ENCODE measurements around the gene MAGT1.
A peak's percentile ranks its signal among the peaks of the same experiment; 100 is the strongest.
"Not testable (repeated sequence)": the region's sequence is repeated elsewhere in the genome, so short reads cannot be mapped to it uniquely, and the experiment has no call there.

MAGT1 gene

DNA sequence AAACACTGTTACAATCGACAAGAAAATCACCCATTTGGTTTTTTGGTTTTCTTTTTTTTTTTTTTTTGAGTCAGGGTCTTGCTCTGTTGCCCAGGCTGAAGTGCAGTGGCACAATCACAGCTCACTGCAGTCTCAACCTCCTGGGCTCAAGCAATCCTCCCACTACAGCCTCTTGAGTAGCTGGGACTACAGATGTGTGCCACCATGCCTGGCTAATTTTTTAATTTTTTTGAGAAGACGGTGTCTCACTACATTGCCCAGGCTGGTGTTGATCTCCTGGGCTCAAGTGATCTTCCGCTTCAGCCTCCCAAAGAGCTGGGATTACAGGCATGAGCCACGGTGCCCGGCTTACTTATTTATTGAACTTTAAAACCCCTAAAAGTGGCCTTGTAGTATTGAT lies 63.7 kb downstream of the MAGT1 start:
- not testable (repeated sequence) for DNase-seq

DNA sequence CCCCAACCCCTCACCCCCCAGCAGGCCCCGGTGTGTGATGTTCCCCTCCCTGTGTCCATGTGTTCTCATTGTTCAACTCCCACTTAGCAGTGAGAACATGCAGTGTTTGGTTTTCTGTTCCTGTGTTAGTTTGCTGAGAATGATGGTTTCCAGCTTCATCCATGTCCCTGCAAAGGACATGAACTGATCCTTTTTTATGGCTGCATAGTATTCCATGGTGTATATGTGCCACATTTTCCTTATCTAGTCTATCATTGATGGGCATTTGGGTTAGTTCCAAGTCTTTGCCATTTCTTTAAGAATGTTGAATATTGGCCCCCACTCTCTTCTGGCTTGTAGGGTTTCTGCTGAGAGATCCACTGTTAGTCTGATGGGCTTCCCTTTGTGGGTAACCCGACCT lies 73.2 kb downstream of the MAGT1 start:
- DNase-seq: not testable (repeated sequence)

DNA sequence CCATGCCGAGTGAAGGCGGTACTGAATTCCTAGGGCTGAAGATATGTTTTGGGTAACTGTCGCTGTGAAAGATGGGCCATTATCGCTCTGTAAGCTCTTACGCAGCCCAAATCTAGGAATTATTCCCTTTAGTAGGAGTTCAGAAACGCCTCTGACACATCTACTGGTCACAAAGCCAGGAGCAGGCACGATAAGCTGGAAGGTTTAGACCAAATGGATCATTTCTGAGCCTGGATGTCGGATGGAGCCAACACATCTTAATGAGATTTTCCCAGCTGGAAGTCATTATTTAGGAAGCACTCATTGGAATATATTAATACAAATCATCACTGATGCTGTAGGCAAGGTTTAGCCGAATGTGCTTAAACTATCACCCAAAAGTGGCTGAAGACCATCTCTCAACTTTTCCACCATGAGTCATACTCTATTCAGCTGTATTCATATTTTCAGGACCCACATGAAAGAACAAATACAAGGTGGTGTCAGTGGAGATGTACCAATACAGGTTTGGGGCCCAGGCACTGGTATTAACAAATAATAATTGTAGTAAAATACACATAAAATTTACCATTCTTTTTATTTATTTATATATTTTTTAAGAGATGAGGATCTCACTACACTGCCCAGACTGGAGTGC lies 75.0 kb downstream of the MAGT1 start:
- DNase-seq: no peak

DNA sequence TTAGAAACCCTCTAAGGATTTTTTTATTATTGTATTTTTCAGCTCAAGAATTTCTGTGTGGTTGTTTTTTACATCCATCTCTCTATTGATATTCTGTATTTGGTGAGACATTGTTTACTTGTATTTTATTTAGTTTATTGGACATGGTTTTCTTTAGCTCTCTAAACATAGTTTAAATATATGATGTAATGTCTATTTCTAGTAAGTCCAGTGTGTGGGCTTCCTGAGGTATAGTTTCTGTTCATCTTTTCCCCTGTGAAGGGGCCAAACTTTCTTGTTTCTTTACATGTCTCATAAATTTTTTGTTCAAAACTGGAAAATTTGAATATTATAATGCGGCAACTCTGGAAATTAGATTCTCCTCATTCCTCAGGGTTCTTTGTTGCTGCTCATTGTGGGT lies 81.0 kb downstream of the MAGT1 start:
- no peak for DNase-seq

DNA sequence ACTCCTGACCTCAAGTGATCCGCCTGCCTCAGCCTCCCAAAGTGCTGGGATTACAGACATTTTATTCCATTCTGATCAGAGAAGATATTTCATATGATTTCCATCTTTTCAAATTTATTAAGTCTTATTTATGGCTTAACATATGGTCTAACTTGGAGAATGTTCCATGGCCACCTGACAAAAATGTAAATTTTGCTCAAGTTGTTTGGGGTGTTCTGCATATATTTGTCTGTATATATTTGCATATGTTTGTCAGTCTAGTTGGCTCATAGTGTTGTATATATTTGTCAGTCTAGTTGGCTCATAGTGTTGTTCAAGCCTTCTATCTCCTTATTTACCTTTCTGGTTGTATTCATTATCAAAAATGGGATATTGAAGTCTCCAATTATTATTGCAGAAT lies 93.0 kb downstream of the MAGT1 start:
- no peak for DNase-seq

DNA sequence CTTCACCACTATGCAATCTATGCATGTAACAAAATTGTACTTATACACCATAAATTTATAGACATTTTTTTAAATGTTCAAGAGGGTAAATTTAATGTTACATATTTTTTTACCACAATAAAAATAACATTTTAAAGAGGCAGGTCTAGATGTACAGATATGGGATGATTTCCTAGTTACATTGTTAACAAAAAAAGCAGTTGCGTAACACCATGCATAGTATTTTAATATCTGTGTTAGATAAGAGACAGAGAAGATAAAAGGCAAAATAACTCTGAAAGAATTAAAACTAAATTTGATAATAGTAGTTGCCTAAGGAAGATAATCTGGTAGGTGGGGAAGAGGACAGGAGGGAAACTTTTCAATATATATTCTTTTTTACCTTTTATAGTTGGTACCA lies 100.1 kb downstream of the MAGT1 start:
- DNase-seq: no peak

DNA sequence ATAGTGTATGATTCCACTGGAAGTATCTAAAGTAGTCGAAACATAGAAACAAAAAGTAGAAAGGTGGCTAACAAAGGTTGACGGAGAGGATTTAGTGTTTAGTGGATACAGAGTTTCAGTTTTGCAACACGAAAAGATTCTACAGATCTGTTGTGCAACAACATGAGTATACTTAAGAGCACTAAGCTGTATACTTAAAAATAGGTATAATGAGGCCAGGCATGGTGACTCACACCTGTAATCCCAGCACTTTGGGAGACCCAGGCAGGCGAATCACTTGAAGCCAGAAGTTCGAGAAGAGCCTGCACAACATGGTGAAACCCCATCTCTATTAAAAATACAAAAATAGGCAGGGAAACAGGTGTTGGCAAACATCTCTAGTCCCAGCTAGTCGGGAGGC lies 101.3 kb downstream of the MAGT1 start:
- no peak for DNase-seq

DNA sequence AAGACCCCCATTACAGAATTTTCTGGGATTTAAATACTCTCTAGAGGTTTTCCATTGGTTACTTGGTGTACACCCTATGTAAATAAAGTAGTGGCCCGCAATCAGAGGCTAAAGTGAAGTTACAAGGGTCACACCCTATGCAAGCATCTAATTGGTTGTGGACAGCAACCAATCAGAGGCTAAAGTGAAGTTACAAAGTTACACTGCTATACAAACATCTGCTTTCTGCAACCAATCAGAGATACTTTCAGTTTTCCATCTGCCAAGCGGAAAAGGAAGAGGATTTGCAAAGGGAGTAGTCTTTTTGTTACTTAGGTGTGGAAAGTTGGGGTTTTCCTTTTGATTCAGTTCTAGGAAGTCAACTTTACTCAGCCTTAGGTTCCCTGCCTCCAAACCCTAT lies 107.2 kb downstream of the MAGT1 start:
- DNase-seq: peak; percentile 74 to 86

DNA sequence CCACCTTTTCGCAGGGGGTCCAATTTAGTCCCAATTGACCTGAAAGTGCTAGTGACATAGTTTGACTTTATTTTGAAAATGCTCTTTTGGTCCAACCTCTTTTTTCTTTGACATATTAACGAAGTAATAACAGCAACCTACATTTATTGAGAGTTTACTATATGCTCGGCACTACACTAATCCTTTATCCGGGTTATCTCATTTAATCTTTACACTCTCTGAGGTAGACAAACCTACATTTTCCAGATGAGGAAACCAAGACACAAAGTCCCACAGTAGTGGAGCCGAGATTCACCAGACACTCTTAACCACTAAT lies 108.9 kb downstream of the MAGT1 start:
- no peak for DNase-seq

DNA sequence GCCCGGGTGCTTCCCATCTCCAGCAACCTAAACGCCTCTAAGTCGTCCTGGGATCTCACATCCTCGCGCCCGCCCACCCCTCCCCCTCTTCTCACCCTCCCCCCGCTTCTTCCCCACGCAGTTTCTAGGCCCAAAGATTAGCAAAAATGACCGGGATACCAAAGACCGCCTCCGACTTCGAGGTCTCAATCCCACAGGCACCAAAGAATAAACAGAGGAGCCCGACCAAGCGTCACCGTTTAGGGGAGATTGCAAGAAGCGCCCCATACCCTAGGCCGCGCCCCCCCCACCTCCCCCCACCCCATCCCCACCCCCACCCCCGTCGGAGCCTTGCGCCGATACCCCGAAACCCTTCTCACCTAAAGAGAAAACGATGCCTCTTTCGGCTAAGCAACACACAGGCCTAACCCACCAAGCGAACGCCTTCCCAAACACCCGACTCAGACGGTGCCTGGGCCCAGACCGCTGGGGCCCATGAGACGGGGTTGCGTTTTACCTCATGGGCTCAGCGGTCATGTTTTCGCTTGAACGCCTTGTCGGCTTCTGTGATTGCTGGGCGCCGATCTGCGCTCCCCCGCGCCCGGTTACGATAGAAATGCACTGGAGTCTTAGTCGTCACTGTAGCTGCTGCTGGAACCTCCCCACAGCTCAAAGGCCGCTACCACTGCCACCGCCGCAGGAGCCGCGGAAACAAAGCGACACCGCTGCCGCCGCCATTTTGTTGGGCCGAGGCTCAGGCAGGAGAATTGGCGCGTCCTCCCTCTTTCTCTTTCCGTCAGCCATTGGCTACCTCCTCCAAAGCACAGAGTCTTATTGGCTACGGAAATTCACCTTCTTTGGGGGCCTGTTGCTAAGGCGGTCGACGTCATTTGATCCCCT lies 109.5 kb downstream of the MAGT1 start, which contains the start of gene ATRX:
Gene ATRX (minus strand): TSS at position 731 of the 879 bp plus-strand sequence. CDS start 215 bp downstream, at position 516.
- peak; percentile 74 to 75 for DNase-seq

DNA sequence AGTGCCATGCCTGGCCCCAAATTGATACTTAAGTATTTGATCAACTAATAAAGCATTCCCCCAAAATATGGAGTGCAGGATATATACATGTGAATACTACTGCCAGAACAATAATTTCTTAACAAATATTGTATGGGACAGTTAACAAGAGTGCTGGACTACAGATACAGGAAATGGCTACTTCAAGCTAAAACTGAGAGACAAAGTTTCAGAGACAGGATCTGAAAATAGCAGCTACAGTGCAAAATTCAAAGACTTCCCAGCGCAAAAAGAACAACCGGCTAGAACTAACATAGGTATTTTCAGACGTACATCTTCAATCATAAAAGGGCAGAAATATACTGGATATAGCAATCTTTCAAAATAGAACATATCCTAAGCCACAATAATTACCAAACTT lies 115.5 kb downstream of the MAGT1 start:
- no peak for DNase-seq

DNA sequence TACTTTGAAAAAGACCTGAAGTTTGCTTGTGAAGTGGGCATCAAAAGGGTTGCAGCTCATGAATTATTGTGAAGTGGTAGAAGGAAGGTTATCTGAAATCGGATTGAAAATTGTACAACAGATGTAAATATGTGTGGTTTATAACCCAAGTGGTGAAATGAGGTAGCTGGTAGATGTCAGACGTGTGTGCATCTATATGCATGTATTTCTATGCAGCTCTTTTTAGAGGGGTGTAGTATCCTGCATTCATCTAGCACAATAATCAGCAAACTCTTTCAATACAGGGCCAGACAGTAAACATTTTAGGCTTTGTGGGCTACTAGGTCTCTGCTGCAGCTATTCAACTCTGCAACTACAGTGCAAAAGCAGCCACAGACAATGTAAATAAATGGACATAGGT lies 118.6 kb downstream of the MAGT1 start:
- no peak for DNase-seq
